NCI-H128 (cell line): Measurements from ENCODE around the gene C22orf42.
"Not testable (repeated sequence)": the region's sequence is repeated elsewhere in the genome, so short reads cannot be mapped to it uniquely, and the experiment has no call there.

Experiments used
- DNase-seq: peaks from one replicate; lab custom pipeline; 2025; ENCODE audit not compliant: unreplicated experiment; lab: John Stamatoyannopoulos, UW

Gene C22orf42

GRCh38 chr22:32158712-32159533, at the start of gene C22orf42:
TSS of gene C22orf42 (minus strand) at chr22:32159303. CDS start at chr22:32159215, 88 bp downstream.
- no peak for DNase-seq

GRCh38 chr22:32208681-32209080, 49.6 kb upstream of the C22orf42 start:
- DNase-seq: no peak

GRCh38 chr22:32207971-32208480, 48.9 kb upstream of the C22orf42 start:
- no peak for DNase-seq

GRCh38 chr22:32206774-32207758, 48.0 kb upstream of the C22orf42 start:
- DNase-seq: no peak

- DNase-seq: no peak
These were observed 47.1 kb upstream of the C22orf42 start for GRCh38 chr22:32205974-32206773.

- DNase-seq: no peak
These were observed 46.0 kb upstream of the C22orf42 start, which contains the start of gene RFPL2 for GRCh38 chr22:32204856-32205722. TSS of gene RFPL2 (minus strand) at chr22:32205073. CDS start at chr22:32202451, 2,622 bp downstream.

GRCh38 chr22:32204040-32204855, 45.1 kb upstream of the C22orf42 start:
- DNase-seq: no peak

GRCh38 chr22:32203181-32204039, 44.3 kb upstream of the C22orf42 start:
- no peak for DNase-seq

GRCh38 chr22:32202539-32203180, 43.6 kb upstream of the C22orf42 start:
- DNase-seq: no peak

- no peak for DNase-seq
These were observed 43.0 kb upstream of the C22orf42 start for GRCh38 chr22:32202161-32202538.

- no peak for DNase-seq
These were observed 41.6 kb upstream of the C22orf42 start for GRCh38 chr22:32200752-32201151.

- no peak for DNase-seq
These were observed 40.9 kb upstream of the C22orf42 start for GRCh38 chr22:32199961-32200360.

- no peak for DNase-seq
These were observed 40.2 kb upstream of the C22orf42 start for GRCh38 chr22:32199341-32199740.

GRCh38 chr22:32197553-32198226, 38.6 kb upstream of the C22orf42 start:
- DNase-seq: not testable (repeated sequence)

- DNase-seq: not testable (repeated sequence)
These were observed 36.8 kb upstream of the C22orf42 start for GRCh38 chr22:32195900-32196299.

GRCh38 chr22:32193346-32193745, 34.2 kb upstream of the C22orf42 start:
- not testable (repeated sequence) for DNase-seq

- DNase-seq: not testable (repeated sequence)
These were observed 31.9 kb upstream of the C22orf42 start for GRCh38 chr22:32191021-32191420.
